OCI-LY1 (cell line): Measurements from ENCODE around the gene PTGDS.

Experiments used
- CTCF ChIP-seq: fragments of 200-600 bp; sonication (generic), shearing (Covaris generic); IDR thresholded peaks from 2 replicates; pipeline ENCODE4 v1.5.1; 2017; ENCODE audit warnings: mild to moderate bottlenecking, antibody characterized with exemption, low read length, moderate library complexity, mixed read lengths
- EZH2 ChIP-seq: fragments of 200-600 bp; sonication (generic), shearing (Covaris generic); IDR thresholded peaks from 2 replicates; pipeline ENCODE4 v1.8.0; 2017; ENCODE audit warnings: borderline replicate concordance, mixed run types, mild to moderate bottlenecking, antibody characterized with exemption, low read length, moderate library complexity, mixed read lengths

GRCh38 chr9:136956604-136957003 lies 20.7 kb upstream of the PTGDS start:
- TF ChIP-seq CTCF (no peak), EZH2 (no peak)
